ENCODE data around the gene GHRHR.

DNA sequence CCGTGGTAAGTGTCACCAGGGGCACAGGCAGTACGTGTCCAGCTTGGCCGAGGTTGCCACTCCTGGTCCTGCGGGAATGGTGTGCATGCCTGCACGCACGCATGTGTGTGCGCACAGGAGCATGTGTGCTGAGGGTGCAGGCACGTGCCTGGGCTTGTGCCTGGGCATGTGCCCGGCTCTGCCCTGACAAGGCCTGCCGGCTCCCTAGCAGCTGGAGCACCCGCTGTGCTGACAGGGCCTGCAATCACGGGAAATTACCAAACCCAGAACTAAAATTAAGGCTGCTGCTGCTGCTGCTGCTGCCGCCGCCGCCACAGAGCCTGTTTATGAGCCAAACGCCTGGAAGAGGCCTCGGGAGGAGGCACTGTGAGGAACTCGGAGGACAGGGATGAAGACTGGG, 28.7 kb downstream of the GHRHR start:
- no peak for TF ChIP-seq DPF2 (IDR thresholded peaks at IDR 0.05)
- TF ChIP-seq, protein P1, sequence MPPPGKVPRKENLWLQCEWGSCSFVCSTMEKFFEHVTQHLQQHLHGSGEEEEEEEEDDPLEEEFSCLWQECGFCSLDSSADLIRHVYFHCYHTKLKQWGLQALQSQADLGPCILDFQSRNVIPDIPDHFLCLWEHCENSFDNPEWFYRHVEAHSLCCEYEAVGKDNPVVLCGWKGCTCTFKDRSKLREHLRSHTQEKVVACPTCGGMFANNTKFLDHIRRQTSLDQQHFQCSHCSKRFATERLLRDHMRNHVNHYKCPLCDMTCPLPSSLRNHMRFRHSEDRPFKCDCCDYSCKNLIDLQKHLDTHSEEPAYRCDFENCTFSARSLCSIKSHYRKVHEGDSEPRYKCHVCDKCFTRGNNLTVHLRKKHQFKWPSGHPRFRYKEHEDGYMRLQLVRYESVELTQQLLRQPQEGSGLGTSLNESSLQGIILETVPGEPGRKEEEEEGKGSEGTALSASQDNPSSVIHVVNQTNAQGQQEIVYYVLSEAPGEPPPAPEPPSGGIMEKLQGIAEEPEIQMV (tag; conservative IDR thresholded peaks at IDR 0.05; ENCODE audit: low read depth) = no peak
- TF ChIP-seq, protein P2, sequence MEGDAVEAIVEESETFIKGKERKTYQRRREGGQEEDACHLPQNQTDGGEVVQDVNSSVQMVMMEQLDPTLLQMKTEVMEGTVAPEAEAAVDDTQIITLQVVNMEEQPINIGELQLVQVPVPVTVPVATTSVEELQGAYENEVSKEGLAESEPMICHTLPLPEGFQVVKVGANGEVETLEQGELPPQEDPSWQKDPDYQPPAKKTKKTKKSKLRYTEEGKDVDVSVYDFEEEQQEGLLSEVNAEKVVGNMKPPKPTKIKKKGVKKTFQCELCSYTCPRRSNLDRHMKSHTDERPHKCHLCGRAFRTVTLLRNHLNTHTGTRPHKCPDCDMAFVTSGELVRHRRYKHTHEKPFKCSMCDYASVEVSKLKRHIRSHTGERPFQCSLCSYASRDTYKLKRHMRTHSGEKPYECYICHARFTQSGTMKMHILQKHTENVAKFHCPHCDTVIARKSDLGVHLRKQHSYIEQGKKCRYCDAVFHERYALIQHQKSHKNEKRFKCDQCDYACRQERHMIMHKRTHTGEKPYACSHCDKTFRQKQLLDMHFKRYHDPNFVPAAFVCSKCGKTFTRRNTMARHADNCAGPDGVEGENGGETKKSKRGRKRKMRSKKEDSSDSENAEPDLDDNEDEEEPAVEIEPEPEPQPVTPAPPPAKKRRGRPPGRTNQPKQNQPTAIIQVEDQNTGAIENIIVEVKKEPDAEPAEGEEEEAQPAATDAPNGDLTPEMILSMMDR (IDR thresholded peaks at IDR 0.05 in 2 of 3, conservative IDR thresholded peaks at IDR 0.05 in 1 of 3; ENCODE audit: insufficient read depth in 2 of 3, low read depth in 1 of 3, low read length in 3 of 3) = no peak
- TF ChIP-seq, protein P3, sequence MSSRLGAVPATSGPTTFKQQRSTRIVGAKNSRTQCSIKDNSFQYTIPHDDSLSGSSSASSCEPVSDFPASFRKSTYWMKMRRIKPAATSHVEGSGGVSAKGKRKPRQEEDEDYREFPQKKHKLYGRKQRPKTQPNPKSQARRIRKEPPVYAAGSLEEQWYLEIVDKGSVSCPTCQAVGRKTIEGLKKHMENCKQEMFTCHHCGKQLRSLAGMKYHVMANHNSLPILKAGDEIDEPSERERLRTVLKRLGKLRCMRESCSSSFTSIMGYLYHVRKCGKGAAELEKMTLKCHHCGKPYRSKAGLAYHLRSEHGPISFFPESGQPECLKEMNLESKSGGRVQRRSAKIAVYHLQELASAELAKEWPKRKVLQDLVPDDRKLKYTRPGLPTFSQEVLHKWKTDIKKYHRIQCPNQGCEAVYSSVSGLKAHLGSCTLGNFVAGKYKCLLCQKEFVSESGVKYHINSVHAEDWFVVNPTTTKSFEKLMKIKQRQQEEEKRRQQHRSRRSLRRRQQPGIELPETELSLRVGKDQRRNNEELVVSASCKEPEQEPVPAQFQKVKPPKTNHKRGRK (tag; IDR thresholded peaks at IDR 0.05) = no peak
- TF ChIP-seq CREB1 (IDR thresholded peaks at IDR 0.05) = no peak
- no peak for TF ChIP-seq CREB1 (CRISPR knock-in tag; IDR thresholded peaks at IDR 0.05)
- no peak for TF ChIP-seq MAZ (CRISPR knock-in tag; conservative IDR thresholded peaks at IDR 0.05 in 1 of 2, IDR thresholded peaks at IDR 0.05 in 1 of 2)
- TF ChIP-seq EP300 (IDR thresholded peaks at IDR 0.05; ENCODE audit: low read length) = no peak
- TF ChIP-seq MAFK (IDR thresholded peaks at IDR 0.05; ENCODE audit: low read length) = no peak
- TF ChIP-seq TAF1 (IDR thresholded peaks at IDR 0.05; ENCODE audit: control insufficient read depth, extremely low read depth, insufficient read depth, low read length, severe bottlenecking) = no peak
- no peak for TF ChIP-seq ZKSCAN1 (IDR thresholded peaks at IDR 0.05; ENCODE audit: low read depth, low read length)
- TF ChIP-seq RB1 (IDR thresholded peaks at IDR 0.05; ENCODE audit: low read depth) = no peak
- TF ChIP-seq, protein P4, sequence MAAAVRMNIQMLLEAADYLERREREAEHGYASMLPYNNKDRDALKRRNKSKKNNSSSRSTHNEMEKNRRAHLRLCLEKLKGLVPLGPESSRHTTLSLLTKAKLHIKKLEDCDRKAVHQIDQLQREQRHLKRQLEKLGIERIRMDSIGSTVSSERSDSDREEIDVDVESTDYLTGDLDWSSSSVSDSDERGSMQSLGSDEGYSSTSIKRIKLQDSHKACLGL (CRISPR knock-in tag; IDR thresholded peaks at IDR 0.05; ENCODE audit: borderline replicate concordance, poor library complexity, severe bottlenecking) = no peak
- TF ChIP-seq, protein P5, sequence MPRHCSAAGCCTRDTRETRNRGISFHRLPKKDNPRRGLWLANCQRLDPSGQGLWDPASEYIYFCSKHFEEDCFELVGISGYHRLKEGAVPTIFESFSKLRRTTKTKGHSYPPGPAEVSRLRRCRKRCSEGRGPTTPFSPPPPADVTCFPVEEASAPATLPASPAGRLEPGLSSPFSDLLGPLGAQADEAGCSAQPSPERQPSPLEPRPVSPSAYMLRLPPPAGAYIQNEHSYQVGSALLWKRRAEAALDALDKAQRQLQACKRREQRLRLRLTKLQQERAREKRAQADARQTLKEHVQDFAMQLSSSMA (CRISPR knock-in tag; IDR thresholded peaks at IDR 0.05) = no peak

Measured in K562 (cell line).